LNCaP clone FGC (cell line): ENCODE measurements around the gene BHLHE23.

ENCODE experiments used
- DNase-seq: peaks from one replicate; pipeline ENCODE4 v3.0.0-alpha.2; 2011; ENCODE audit warnings: low read depth
- H3K4me3 ChIP-seq: 2 replicates; pipeline ENCODE4 v1.5.1; 2011; ENCODE audit warnings: mild to moderate bottlenecking, low read depth, low read length, control low read depth
- CTCF ChIP-seq: IDR thresholded peaks from 2 replicates; pipeline ENCODE4 v1.5.1; 2012; ENCODE audit warnings: mild to moderate bottlenecking; ENCODE audit not compliant: control insufficient read depth, insufficient read depth; ENCODE audit errors: extremely low read depth

The BHLHE23 gene

GRCh38 chr20:63028461-63028921, 21.7 kb upstream of the BHLHE23 start:
- no peak for DNase-seq
- H3K4me3 ChIP-seq, result no peak overlapping the region
- TF ChIP-seq CTCF, result no peak

GRCh38 chr20:63027922-63028389, 21.2 kb upstream of the BHLHE23 start:
- peak; percentile 19; the same call in 1 of the 2 replicates for TF ChIP-seq CTCF
- DNase-seq, result no peak
- no peak overlapping the region for H3K4me3 ChIP-seq

- H3K4me3 ChIP-seq, result no peak overlapping the region
- no peak for DNase-seq
- TF ChIP-seq CTCF, result no peak
Observed at GRCh38 chr20:63027221-63027921, 20.6 kb upstream of the BHLHE23 start.

- no peak overlapping the region for H3K4me3 ChIP-seq
- no peak for DNase-seq
- no peak for TF ChIP-seq CTCF
Observed at GRCh38 chr20:63026582-63027165, 19.9 kb upstream of the BHLHE23 start.

- no peak for TF ChIP-seq CTCF
- no peak overlapping the region for H3K4me3 ChIP-seq
- DNase-seq, result no peak
Observed at GRCh38 chr20:63025534-63026331, 19.0 kb upstream of the BHLHE23 start.

GRCh38 chr20:63024573-63025392, 18.0 kb upstream of the BHLHE23 start:
- H3K4me3 ChIP-seq, result no peak overlapping the region
- DNase-seq, result peak; percentile 11

More at GRCh38 chr20:63024573-63025392, 18.0 kb upstream of the BHLHE23 start:
- no peak for TF ChIP-seq CTCF
